Stomach (tissue), 9 donors: ENCODE measurements around the gene RASA3. TPM values are rescaled to one million over a fixed set of nuclear protein-coding genes. Genes with fewer than 3 reads are reported as not detected.
"Not testable (repeated sequence)": the region's sequence is repeated elsewhere in the genome, so short reads cannot be mapped to it uniquely, and the experiment has no call there.

ENCODE experiments used
- DNase-seq, 2 donors: peaks; one replicate each; pipeline versions ENCODE4 v3.0.0 to v3.0.0-alpha.2; 2013 to 2019
- H3K27ac ChIP-seq, 5 donors: fragments of 200-600 bp in 4 of 5; sonication (generic) in 4 of 5; one replicate each; pipeline ENCODE4 v1.5.1; 2013 to 2019; ENCODE audit warnings: mild to moderate bottlenecking in 1 of 5, moderate library complexity in 1 of 5
- H3K27me3 ChIP-seq, 3 donors: fragments of 200-600 bp; sonication (generic); one replicate each; pipeline ENCODE4 v1.5.1; 2017 to 2019; ENCODE audit warnings: mixed run types in 1 of 3
- H3K36me3 ChIP-seq, 4 donors: fragments of 200-600 bp; sonication (generic); 1 replicate in 3 of 4; 2 replicates in 1 of 4; pipeline ENCODE4 v1.5.1; 2016 to 2019
- H3K4me1 ChIP-seq, 4 donors: fragments of 200-600 bp; sonication (generic); one replicate each; pipeline ENCODE4 v1.5.1; 2016 to 2019
- H3K4me3 ChIP-seq, 4 donors: fragments of 200-600 bp; sonication (generic) in 3 of 4; one replicate each; pipeline ENCODE4 v1.5.1; 2016 to 2019; ENCODE audit warnings: mild to moderate bottlenecking in 1 of 4
- H3K9me3 ChIP-seq, 4 donors: fragments of 200-600 bp; sonication (generic); one replicate each; pipeline ENCODE4 v1.5.1; 2016 to 2019
- CTCF ChIP-seq, 7 experiments: fragments of 450-650 bp in 4 of 7; fragments of 200-600 bp in 3 of 7; sonication (generic) in 3 of 7; IDR thresholded peaks; one replicate each; pipeline ENCODE4 v1.5.1; 2016 to 2019; ENCODE audit warnings: antibody characterized with exemption in 7 of 7, control low read depth in 2 of 7, mild to moderate bottlenecking in 1 of 7
- EP300 ChIP-seq: sonication (generic); formaldehyde crosslinking; IDR thresholded peaks from one replicate; pipeline ENCODE4 v1.6.1; 2017; ENCODE audit warnings: antibody characterized with exemption
- POLR2A ChIP-seq, 4 donors: fragments of 450-650 bp; IDR thresholded peaks; one replicate each; pipeline ENCODE4 v1.6.1; 2016; ENCODE audit warnings: antibody characterized with exemption in 4 of 4, control low read depth in 2 of 4, mild to moderate bottlenecking in 1 of 4, moderate library complexity in 1 of 4
- POLR2AphosphoS5 ChIP-seq, 3 donors: sonication (generic); formaldehyde crosslinking; IDR thresholded peaks; one replicate each; pipeline ENCODE4 v1.6.1; 2016; ENCODE audit warnings: antibody characterized with exemption in 3 of 3
- WGBS, 5 donors: extraction: QIAGEN DNeasy Blood & Tissue Kit in 3 of 5; methylation state at CpG; one replicate each; pipeline versions ENCODE4 v1.1.5 to v1.1.7; 2013 to 2018; 5-methylcytosine and 5-hydroxymethylcytosine counted together
- intact Hi-C: fragments of 100-400 bp; cut with DNase I; formaldehyde crosslinking; loops from one replicate; pipeline ENCODE4 v1.15.1; 2023; ENCODE audit warnings: low total_unique reads
- polyA plus RNA-seq, 3 donors: library from polyadenylated mRNA; stranded (reverse); fragments of 200-250 nt; gene quantifications; one replicate each; pipeline ENCODE4 v1.2.3, GENCODE V29; 2013
- total RNA-seq, 5 donors: library from RNA; depleted of rRNA; stranded (reverse); fragments of >200 nt; gene quantifications; one replicate each; pipeline versions ENCODE4 v1.1.0 to v1.2.3, GENCODE V29; 2014 to 2016
- donor health status: healthy with polysubstance abuse.
- donor health status: Bipolar disorder and iron deficiency.
- donor health status: healthy.

The RASA3 gene
- total and polyA plus RNA-seq, 8 donors: 3.7 to 22.3 (median 7.9) TPM

GRCh38 chr13:114022309-114022669 is 110.1 kb downstream of the RASA3 start:
- Histone ChIP-seq H3K27me3 (no peaks in the 10 kb centered on the region), H3K9me3 (no peaks in the 10 kb centered on the region), H3K4me3 (no peak overlapping the region), H3K4me1 (peaks cover 8 to 29% (median 27%) of the 10 kb centered on the region in 4 donors), H3K36me3 (peaks cover 16 to 68% (median 59%) of the 10 kb centered on the region in 4 donors), H3K27ac (no peak overlapping the region)
- intact Hi-C loops: no loop called here
- WGBS, 5 donors: 86 to 92% (median 90%) methylated on average over 5 to 9 of the region's 9 CpGs
- no peak for DNase-seq
- TF ChIP-seq POLR2AphosphoS5 (IDR thresholded peaks at IDR 0.05) (no peak), CTCF (IDR thresholded peaks at IDR 0.05) (no peak), POLR2A (IDR thresholded peaks at IDR 0.05) (no peak), EP300 (no peak)

DNA sequence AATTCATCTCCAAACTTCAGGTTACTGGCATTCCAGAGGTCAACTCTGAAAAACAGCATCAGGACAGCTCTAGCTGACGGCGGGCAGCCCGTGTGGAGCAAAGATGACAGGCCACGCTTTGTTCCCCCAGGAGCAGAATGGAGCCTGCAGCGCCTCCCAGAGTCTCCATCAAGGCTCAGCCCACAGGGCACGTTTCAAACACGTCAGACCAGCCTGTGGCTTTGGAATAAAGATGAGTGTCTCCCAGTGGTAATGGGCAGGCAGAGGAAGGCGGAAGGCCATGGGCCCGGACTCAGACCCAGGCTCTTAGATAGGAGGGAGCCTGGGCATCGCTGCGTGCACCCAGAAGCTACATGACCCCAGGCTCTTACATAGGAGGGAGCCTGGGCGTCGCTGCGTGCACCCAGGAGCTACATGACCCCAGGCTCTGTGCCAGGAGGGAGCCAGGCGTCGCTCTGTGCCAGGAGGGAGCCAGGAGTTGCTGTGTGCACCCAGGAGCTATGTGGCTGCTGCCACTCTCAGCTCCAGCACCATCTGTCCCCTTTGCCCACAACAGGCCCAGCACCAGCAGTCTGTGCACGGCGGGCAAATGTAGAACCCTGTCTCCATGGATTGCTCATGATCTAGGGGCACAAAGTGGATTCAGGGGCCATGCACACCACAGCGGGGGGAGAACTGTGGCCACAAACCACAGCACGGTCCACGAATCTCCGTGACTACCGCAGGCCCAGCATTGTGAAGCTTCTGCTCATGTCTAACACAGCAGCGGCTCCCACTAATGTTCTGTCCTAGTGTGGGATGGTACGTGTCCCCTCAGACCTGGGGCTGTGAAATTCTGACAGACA is 110.7 kb downstream of the RASA3 start:
- no peaks in the 10 kb centered on the region for H3K27me3 ChIP-seq
- TF ChIP-seq CTCF (IDR thresholded peaks at IDR 0.05): no peak
- peaks cover 19 to 74% (median 63%) of the 10 kb centered on the region in 4 donors for H3K36me3 ChIP-seq
- H3K4me1 ChIP-seq: peaks cover 6 to 25% (median 21%) of the 10 kb centered on the region in 4 donors
- no peak overlapping the region for H3K4me3 ChIP-seq
- no peaks in the 10 kb centered on the region for H3K9me3 ChIP-seq
- intact Hi-C loops: no loop called here
- H3K27ac ChIP-seq: no peak overlapping the region
- WGBS, 5 donors: 63 to 92% (median 76%) methylated on average over 15 to 25 of the region's 25 CpGs
- DNase-seq: no peak

DNA sequence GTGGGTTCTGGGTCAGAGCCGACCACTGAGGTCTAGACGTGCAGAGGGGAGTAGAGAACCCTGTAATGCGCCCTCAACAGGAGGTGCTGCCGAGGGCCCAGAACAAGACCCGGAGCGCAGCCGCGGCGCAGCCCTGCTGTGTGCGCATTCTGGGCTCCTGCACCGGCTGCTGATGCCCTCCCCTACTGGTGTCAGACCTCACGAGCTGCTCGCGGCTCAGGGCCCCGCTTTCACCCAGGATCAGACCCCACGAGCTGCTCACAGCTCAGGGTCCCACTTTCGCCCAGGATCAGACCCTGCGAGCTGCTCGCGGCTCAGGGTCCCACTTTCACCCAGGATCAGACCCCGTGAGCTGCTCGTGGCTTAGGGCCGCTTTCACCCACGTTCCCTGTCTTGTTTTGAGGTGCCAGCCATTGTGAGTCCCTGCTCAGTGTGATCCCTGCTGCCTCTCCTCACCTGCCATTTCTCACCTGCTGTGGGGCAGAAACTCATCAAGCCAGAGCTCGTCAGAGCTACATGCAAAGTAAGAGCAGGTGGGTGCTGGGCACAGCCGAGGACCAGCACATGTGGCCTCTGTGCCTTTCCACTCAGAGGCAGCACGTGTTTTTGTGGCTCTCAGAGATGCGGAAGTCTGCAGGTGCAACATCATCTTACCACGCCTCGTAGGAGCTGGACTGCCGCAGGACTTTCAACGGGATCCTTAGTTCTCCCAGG is 111.5 kb downstream of the RASA3 start:
- peaks cover 23 to 80% (median 68%) of the 10 kb centered on the region in 4 donors for H3K36me3 ChIP-seq
- no peak overlapping the region for H3K4me3 ChIP-seq
- H3K27ac ChIP-seq: no peak overlapping the region
- 89 to 94% (median 92%) methylated on average over 25 to 32 of the region's 32 CpGs for WGBS, 5 donors
- no peak for TF ChIP-seq CTCF (IDR thresholded peaks at IDR 0.05)
- intact Hi-C loops: no loop called here
- H3K27me3 ChIP-seq: no peaks in the 10 kb centered on the region
- H3K9me3 ChIP-seq: no peaks in the 10 kb centered on the region
- H3K4me1 ChIP-seq: peaks cover 0 to 20% (median 13%) of the 10 kb centered on the region in 4 donors
- no peak for DNase-seq

DNA sequence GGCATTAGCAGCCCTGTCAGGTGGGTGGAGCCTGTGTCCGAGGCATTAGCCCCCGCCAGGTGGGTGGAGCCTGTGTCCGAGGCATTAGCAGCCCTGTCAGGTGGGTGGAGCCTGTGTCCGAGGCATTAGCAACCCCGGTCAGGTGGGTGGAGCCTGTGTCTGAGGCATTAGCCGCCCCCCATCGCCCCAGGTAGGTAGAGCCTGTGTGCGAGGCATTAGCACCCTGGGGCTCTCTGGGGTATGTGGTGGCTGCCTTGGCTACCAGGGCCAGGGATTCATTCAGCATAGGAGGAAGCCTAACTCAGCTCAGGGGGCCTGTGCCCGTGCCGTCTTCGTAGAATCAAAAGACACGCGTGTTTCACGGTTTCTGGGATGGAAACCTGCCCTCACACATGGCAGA is 112.3 kb downstream of the RASA3 start:
- intact Hi-C loops, H3K4me3 ChIP-seq: not testable (repeated sequence)
- WGBS, 5 donors: 86 to 95% (median 89%) methylated on average over 10 to 14 of the region's 14 CpGs; no CpG with 5 or more reads in 1 of the 5 donors

GRCh38 chr13:114019367-114019766 is 113.1 kb downstream of the RASA3 start:
- Histone ChIP-seq H3K27ac (no peak overlapping the region), H3K4me3 (no peak overlapping the region), H3K9me3 (no peaks in the 10 kb centered on the region), H3K36me3 (peaks cover 27 to 91% (median 83%) of the 10 kb centered on the region in 4 donors), H3K4me1 (peaks cover 0 to 14% (median 6%) of the 10 kb centered on the region in 4 donors), H3K27me3 (no peaks in the 10 kb centered on the region)
- no peak for TF ChIP-seq POLR2A (IDR thresholded peaks at IDR 0.05)
- no peak for TF ChIP-seq POLR2AphosphoS5 (IDR thresholded peaks at IDR 0.05)
- TF ChIP-seq CTCF (IDR thresholded peaks at IDR 0.05): no peak
- no peak for DNase-seq
- intact Hi-C loops: no loop called here
- WGBS, 5 donors: 77 to 93% (median 81%) methylated on average over 8 to 13 of the region's 13 CpGs

More for the DNA sequence above, 112.3 kb downstream of the RASA3 start:
- not testable (repeated sequence) for DNase-seq, H3K27me3 ChIP-seq, H3K27ac ChIP-seq, H3K9me3 ChIP-seq
- peaks cover 0 to 20% (median 10%) of the 10 kb centered on the region in 4 donors for H3K4me1 ChIP-seq
- peaks cover 23 to 84% (median 76%) of the 10 kb centered on the region in 4 donors for H3K36me3 ChIP-seq
